Stimulated activated CD4-positive, alpha-beta T cell treated with anti-CD3 and anti-CD28 coated beads, Interleukin-2, amount 100 ng/mL, for 24 hours (primary cell): ENCODE results near the gene DMXL1.

Experiments
- DNase-seq, 2 donors: peaks; one replicate each; pipeline ENCODE4 v3.0.0-alpha.2; 2020

The DMXL1 gene

GRCh38 chr5:119291056-119291455, 220.2 kb downstream of the DMXL1 start:
- DNase-seq, result no peak

GRCh38 chr5:119291877-119292276, 221.0 kb downstream of the DMXL1 start:
- DNase-seq, result no peak

GRCh38 chr5:119292701-119293515, 222.0 kb downstream of the DMXL1 start:
- no peak for DNase-seq

GRCh38 chr5:119293516-119293829, 222.6 kb downstream of the DMXL1 start:
- DNase-seq, result no peak
